Hepatocyte (in vitro differentiated cells): Measurements from ENCODE around the gene BCOR. TPM values are rescaled to one million over a fixed set of nuclear protein-coding genes. Genes with fewer than 3 reads are reported as not detected.

Source experiments
- DNase-seq: peaks from one replicate; pipeline ENCODE4 v3.0.0-alpha.2; 2016; ENCODE audit warnings: low spot score
- H2AFZ ChIP-seq: fragments of 200-600 bp; sonication (generic); 2 replicates; pipeline ENCODE4 v1.6.0; 2016; ENCODE audit warnings: antibody characterized with exemption, mild to moderate bottlenecking
- H3K27ac ChIP-seq: fragments of 200-600 bp; sonication (generic); 2 replicates; pipeline ENCODE4 v1.5.1; 2016; ENCODE audit warnings: mild to moderate bottlenecking
- H3K27me3 ChIP-seq: fragments of 200-600 bp; sonication (generic); 2 replicates; pipeline ENCODE4 v1.6.1; 2016
- H3K36me3 ChIP-seq: fragments of 200-600 bp; sonication (generic); replicated peaks from 2 replicates; pipeline ENCODE4 v1.5.1; 2016; ENCODE audit warnings: low read depth; ENCODE audit not compliant: insufficient read depth
- H3K4me1 ChIP-seq: fragments of 200-600 bp; sonication (generic); 2 replicates; pipeline ENCODE4 v1.5.1; 2016; ENCODE audit warnings: mild to moderate bottlenecking, moderate library complexity; ENCODE audit not compliant: insufficient read depth
- H3K4me2 ChIP-seq: fragments of 200-600 bp; sonication (generic); 2 replicates; pipeline ENCODE4 v1.6.0; 2016
- H3K4me3 ChIP-seq: fragments of 200-600 bp; sonication (generic); 2 replicates; pipeline ENCODE4 v1.5.1; 2016; ENCODE audit warnings: mild to moderate bottlenecking
- H3K79me2 ChIP-seq: fragments of 200-600 bp; sonication (generic); 2 replicates; pipeline ENCODE4 v1.6.0; 2017; ENCODE audit warnings: mild to moderate bottlenecking
- H3K9me2 ChIP-seq: fragments of 200-600 bp; sonication (generic); replicated peaks from 2 replicates; pipeline ENCODE4 v1.6.0; 2017; ENCODE audit warnings: mild to moderate bottlenecking; ENCODE audit not compliant: insufficient read depth
- H3K9me3 ChIP-seq: fragments of 200-600 bp; sonication (generic); 2 replicates; pipeline ENCODE4 v1.5.1; 2016; ENCODE audit warnings: low read depth, mild to moderate bottlenecking
- H4K20me1 ChIP-seq: fragments of 200-600 bp; sonication (generic); 2 replicates; pipeline ENCODE4 v1.6.0; 2016; ENCODE audit warnings: mild to moderate bottlenecking; ENCODE audit not compliant: insufficient read depth, poor library complexity, severe bottlenecking
- CTCF ChIP-seq: fragments of 200-600 bp; sonication (generic); IDR thresholded peaks from 2 replicates; pipeline ENCODE4 v1.5.1; 2016; ENCODE audit warnings: antibody characterized with exemption, mild to moderate bottlenecking; ENCODE audit not compliant: poor library complexity
- EZH2 ChIP-seq: fragments of 200-600 bp; sonication (generic); IDR thresholded peaks from 2 replicates; pipeline ENCODE4 v1.6.1; 2016; ENCODE audit warnings: antibody characterized with exemption, mild to moderate bottlenecking, borderline replicate concordance
- EZH2phosphoT487 ChIP-seq: fragments of 200-600 bp; sonication (generic); IDR thresholded peaks from one replicate; pipeline ENCODE4 v1.6.1; 2018; ENCODE audit warnings: antibody characterized with exemption, mild to moderate bottlenecking, low read depth, moderate library complexity; ENCODE audit not compliant: unreplicated experiment, severe bottlenecking
- WGBS: methylation state at CpG from one replicate; pipeline ENCODE4 v1.1.6; 2016; ENCODE audit warnings: low lambda C conversion rate; ENCODE audit errors: missing lambda C conversion rate; 5-methylcytosine and 5-hydroxymethylcytosine counted together
- polyA plus RNA-seq: library from polyadenylated mRNA; unstranded; fragments of >200 nt; fragmentation: Nextera tagmentation; extraction: Ambion mirVana; gene quantifications from 2 replicates; pipeline ENCODE4 v1.2.1, GENCODE V29; 2016
- total RNA-seq: library from RNA; depleted of rRNA; stranded (reverse); fragments of >200 nt; gene quantifications from 2 replicates; pipeline ENCODE4 v1.2.3, GENCODE V29; 2014

Gene BCOR
- total and polyA plus RNA-seq, 2 experiments from 2014 or later: 13.6 to 22.9 TPM

GRCh38 chrX:40004921-40005291, 92.9 kb downstream of the BCOR start:
- H3K27me3 ChIP-seq: peaks cover 51% of the 10 kb centered on the region
- H3K9me3 ChIP-seq: no peaks in the 10 kb centered on the region
- 36% methylated on average over 12 of the region's 16 CpGs for WGBS
- no peak overlapping the region for H3K27ac ChIP-seq
- H4K20me1 ChIP-seq: no peaks in the 10 kb centered on the region
- no peaks in the 10 kb centered on the region for H3K79me2 ChIP-seq
- H3K36me3 ChIP-seq: no peaks in the 10 kb centered on the region
- H3K4me1 ChIP-seq: peaks cover 59% of the 10 kb centered on the region
- no peak overlapping the region for H3K4me3 ChIP-seq
- DNase-seq: no peak
- H3K4me2 ChIP-seq: peak overlapping the region; percentile 72
- peak overlapping the region; percentile 60 for H2AFZ ChIP-seq
- no peaks in the 10 kb centered on the region for H3K9me2 ChIP-seq
- TF ChIP-seq CTCF (no peak), EZH2 (no peak), EZH2phosphoT487 (no peak)

- Histone ChIP-seq H3K4me1 (peaks cover 51% of the 10 kb centered on the region), H3K27ac (no peak overlapping the region), H3K4me3 (no peak overlapping the region), H2AFZ (no peak overlapping the region), H3K36me3 (no peaks in the 10 kb centered on the region), H3K9me3 (no peaks in the 10 kb centered on the region), H3K79me2 (no peaks in the 10 kb centered on the region), H3K9me2 (no peaks in the 10 kb centered on the region), H3K4me2 (no peak overlapping the region), H4K20me1 (no peaks in the 10 kb centered on the region), H3K27me3 (peaks cover 45% of the 10 kb centered on the region)
- no peak for DNase-seq
- 70% methylated on average over 4 of the region's 4 CpGs for WGBS
- TF ChIP-seq CTCF: no peak
- no peak for TF ChIP-seq EZH2phosphoT487
- TF ChIP-seq EZH2: no peak
Measured at GRCh38 chrX:40004246-40004535, 93.6 kb downstream of the BCOR start.

- Histone ChIP-seq H3K27ac (peak overlapping the region; percentile 22), H3K79me2 (no peaks in the 10 kb centered on the region), H3K4me3 (no peak overlapping the region)
Measured at GRCh38 chrX:40003428-40004245, 94.1 kb downstream of the BCOR start.

More at GRCh38 chrX:40003428-40004245, 94.1 kb downstream of the BCOR start:
- 30% methylated on average over 8 of the region's 8 CpGs for WGBS
- Histone ChIP-seq H3K9me3 (no peaks in the 10 kb centered on the region), H3K4me1 (peaks cover 46% of the 10 kb centered on the region), H3K27me3 (peaks cover 39% of the 10 kb centered on the region), H2AFZ (no peak overlapping the region), H3K9me2 (no peaks in the 10 kb centered on the region), H3K36me3 (no peaks in the 10 kb centered on the region), H3K4me2 (peak overlapping the region; percentile 3), H4K20me1 (no peaks in the 10 kb centered on the region)
- DNase-seq: no peak
- TF ChIP-seq CTCF (no peak), EZH2 (no peak), EZH2phosphoT487 (no peak)
